Coronary artery (tissue), 2 donors: ENCODE results near the gene ZFAND2A.
"Not testable (repeated sequence)": the region's sequence is repeated elsewhere in the genome, so short reads cannot be mapped to it uniquely, and the experiment has no call there.

Experiments
- DNase-seq: peaks from one replicate; pipeline ENCODE4 v3.0.0-alpha.2; 2017; ENCODE audit warnings: low spot score
- H3K27ac ChIP-seq, 2 donors: fragments of 200-600 bp; sonication (generic); one replicate each; pipeline ENCODE4 v1.5.1; 2016 to 2019
- H3K4me3 ChIP-seq: fragments of 200-600 bp; sonication (generic); 2 replicates; pipeline ENCODE4 v1.5.1; 2016; ENCODE audit warnings: mild to moderate bottlenecking, moderate library complexity
- TF ChIP-seq, protein P1 (sequence below): fragments of 200-600 bp; sonication (generic); IDR thresholded peaks from one replicate; pipeline ENCODE4 v1.5.1; 2019; ENCODE audit warnings: antibody characterized with exemption

ZFAND2A gene

GRCh38 chr7:1144269-1144771 is 15.7 kb downstream of the ZFAND2A start:
- no peak overlapping the region for H3K4me3 ChIP-seq
- TF ChIP-seq, protein P1, sequence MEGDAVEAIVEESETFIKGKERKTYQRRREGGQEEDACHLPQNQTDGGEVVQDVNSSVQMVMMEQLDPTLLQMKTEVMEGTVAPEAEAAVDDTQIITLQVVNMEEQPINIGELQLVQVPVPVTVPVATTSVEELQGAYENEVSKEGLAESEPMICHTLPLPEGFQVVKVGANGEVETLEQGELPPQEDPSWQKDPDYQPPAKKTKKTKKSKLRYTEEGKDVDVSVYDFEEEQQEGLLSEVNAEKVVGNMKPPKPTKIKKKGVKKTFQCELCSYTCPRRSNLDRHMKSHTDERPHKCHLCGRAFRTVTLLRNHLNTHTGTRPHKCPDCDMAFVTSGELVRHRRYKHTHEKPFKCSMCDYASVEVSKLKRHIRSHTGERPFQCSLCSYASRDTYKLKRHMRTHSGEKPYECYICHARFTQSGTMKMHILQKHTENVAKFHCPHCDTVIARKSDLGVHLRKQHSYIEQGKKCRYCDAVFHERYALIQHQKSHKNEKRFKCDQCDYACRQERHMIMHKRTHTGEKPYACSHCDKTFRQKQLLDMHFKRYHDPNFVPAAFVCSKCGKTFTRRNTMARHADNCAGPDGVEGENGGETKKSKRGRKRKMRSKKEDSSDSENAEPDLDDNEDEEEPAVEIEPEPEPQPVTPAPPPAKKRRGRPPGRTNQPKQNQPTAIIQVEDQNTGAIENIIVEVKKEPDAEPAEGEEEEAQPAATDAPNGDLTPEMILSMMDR: no peak
- H3K27ac ChIP-seq: peak overlapping the region in 1 of 2 donors; percentile 23
- DNase-seq: no peak

- DNase-seq, H3K4me3 ChIP-seq, H3K27ac ChIP-seq: not testable (repeated sequence)
These were observed 17.0 kb downstream of the ZFAND2A start for GRCh38 chr7:1143031-1143430.

DNA sequence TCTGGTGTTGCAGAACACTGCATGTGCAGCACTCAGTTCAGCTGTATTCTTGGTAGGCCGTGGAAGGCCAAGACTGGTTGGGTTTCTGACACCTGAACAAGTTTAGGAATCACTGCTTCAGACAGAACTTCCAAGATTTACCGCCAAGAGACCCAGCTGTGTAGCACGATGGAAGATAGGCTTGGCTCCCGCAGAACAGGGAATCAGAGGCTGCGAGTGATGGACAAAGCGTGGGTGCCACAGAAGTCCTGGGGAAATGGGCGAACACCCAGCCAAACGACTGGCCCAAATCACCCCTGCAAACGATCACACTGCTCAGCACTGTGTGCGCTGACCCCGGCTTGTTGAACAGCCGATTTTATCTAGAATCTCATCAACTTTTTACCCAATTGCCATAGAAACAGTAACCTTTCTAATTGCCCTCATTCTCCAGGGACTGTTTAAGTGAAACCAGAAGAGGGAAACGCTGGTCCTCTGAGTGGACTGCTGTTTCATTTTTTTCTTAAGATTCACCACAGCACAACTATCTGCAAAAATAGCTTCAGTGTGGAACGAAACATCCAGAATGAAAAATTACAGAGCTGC is 17.9 kb downstream of the ZFAND2A start:
- no peak for DNase-seq
- H3K27ac ChIP-seq: no peak overlapping the region
- no peak overlapping the region for H3K4me3 ChIP-seq
- TF ChIP-seq, protein P1: no peak

GRCh38 chr7:1141651-1142050 is 18.3 kb downstream of the ZFAND2A start:
- H3K4me3 ChIP-seq: no peak overlapping the region
- DNase-seq: no peak
- TF ChIP-seq, protein P1: no peak
- H3K27ac ChIP-seq: no peak overlapping the region

- Histone ChIP-seq H3K27ac (no peak overlapping the region), H3K4me3 (no peak overlapping the region)
- TF ChIP-seq, protein P1: no peak
- no peak for DNase-seq
These were observed 19.4 kb downstream of the ZFAND2A start for GRCh38 chr7:1140476-1141104.

GRCh38 chr7:1137517-1138167 is 22.4 kb downstream of the ZFAND2A start:
- peak overlapping the region; percentile 90 for H3K4me3 ChIP-seq
- peak overlapping the region; percentile 49 to 89 for H3K27ac ChIP-seq
- DNase-seq: no peak
- TF ChIP-seq, protein P1: no peak

GRCh38 chr7:1136841-1137516 is 23.0 kb downstream of the ZFAND2A start:
- H3K27ac ChIP-seq: no peak overlapping the region
- TF ChIP-seq, protein P1: no peak
- no peak for DNase-seq
- H3K4me3 ChIP-seq: peak overlapping the region; percentile 90
